ENCODE measurements around the gene TUBGCP2.

- no peak for TF ChIP-seq CTCF (IDR thresholded peaks at IDR 0.05; ENCODE audit: insufficient read depth, low read depth, low read length)
- no peak for TF ChIP-seq EZH2 (IDR thresholded peaks at IDR 0.05; ENCODE audit: insufficient read depth, low read length)
Measured at GRCh38 chr10:133357285-133358161, 48.9 kb upstream of the TUBGCP2 start, which contains the start of gene FUOM.
